Mesenchymal stem cell (in vitro differentiated cells and primary cell): ENCODE results near the gene PSMG4.

Source experiments
- DNase-seq: peaks from one replicate; pipeline ENCODE4 v3.0.0-alpha.2; 2013
- H2AFZ ChIP-seq: one replicate; pipeline ENCODE4 v1.6.1; 2013; ENCODE audit warnings: low read depth, mild to moderate bottlenecking, control low read depth, inconsistent platforms, low read length, moderate library complexity
- H2AK5ac ChIP-seq: 2 replicates; pipeline ENCODE4 v1.6.1; 2013; ENCODE audit warnings: low read length, moderate library complexity, mild to moderate bottlenecking, inconsistent platforms; ENCODE audit not compliant: severe bottlenecking
- H2BK120ac ChIP-seq: one replicate; pipeline ENCODE4 v1.6.1; 2013; ENCODE audit warnings: low read depth, mild to moderate bottlenecking, inconsistent platforms, low read length, moderate library complexity
- H2BK12ac ChIP-seq, 2 experiments: one replicate each; pipeline ENCODE4 v1.6.1; 2013; ENCODE audit warnings: inconsistent platforms in 2 of 2, low read length in 2 of 2, mild to moderate bottlenecking in 2 of 2, moderate library complexity in 2 of 2, control low read depth in 1 of 2
- H2BK15ac ChIP-seq: one replicate; pipeline ENCODE4 v1.6.1; 2013; ENCODE audit warnings: mild to moderate bottlenecking, low read depth, inconsistent platforms; ENCODE audit not compliant: poor library complexity, severe bottlenecking
- H2BK5ac ChIP-seq: 2 replicates; pipeline ENCODE4 v1.6.1; 2013; ENCODE audit warnings: low read depth, mild to moderate bottlenecking, low read length, control low read depth, inconsistent platforms; ENCODE audit not compliant: poor library complexity, severe bottlenecking
- H3K14ac ChIP-seq, 2 experiments: one replicate each; pipeline ENCODE4 v1.6.1; 2013; ENCODE audit warnings: inconsistent platforms in 2 of 2, low read length in 2 of 2, control low read depth in 1 of 2, mild to moderate bottlenecking in 1 of 2, moderate library complexity in 1 of 2
- H3K18ac ChIP-seq, 2 experiments: one replicate each; pipeline ENCODE4 v1.6.1; 2013; ENCODE audit warnings: inconsistent platforms in 2 of 2, low read length in 2 of 2, control low read depth in 1 of 2, low read depth in 1 of 2, mild to moderate bottlenecking in 1 of 2
- H3K23ac ChIP-seq, 2 experiments: one replicate each; pipeline ENCODE4 v1.6.1; 2013; ENCODE audit warnings: inconsistent platforms in 2 of 2, low read length in 2 of 2, mild to moderate bottlenecking in 2 of 2, moderate library complexity in 2 of 2, control low read depth in 1 of 2
- H3K27ac ChIP-seq: 2 replicates; pipeline ENCODE4 v1.5.1; 2013; ENCODE audit warnings: mild to moderate bottlenecking, moderate library complexity, low read length, control low read depth, inconsistent platforms; ENCODE audit not compliant: poor library complexity, severe bottlenecking
- H3K27me3 ChIP-seq, 2 experiments: 2 replicates each; pipeline versions ENCODE4 v1.6.1 to v1.7.0; 2013; ENCODE audit warnings: low read length in 2 of 2, mild to moderate bottlenecking in 2 of 2, moderate library complexity in 2 of 2, control low read depth in 1 of 2, inconsistent platforms in 1 of 2; ENCODE audit not compliant: control insufficient read depth in 1 of 2, insufficient read depth in 1 of 2
- H3K36me3 ChIP-seq, 2 experiments: 2 replicates each; pipeline versions ENCODE4 v1.6.1 to v1.7.0; 2013; ENCODE audit warnings: low read length in 2 of 2, control low read depth in 1 of 2, inconsistent platforms in 1 of 2, low read depth in 1 of 2, mild to moderate bottlenecking in 1 of 2; ENCODE audit not compliant: insufficient read depth in 2 of 2, control insufficient read depth in 1 of 2
- H3K4ac ChIP-seq, 2 experiments: one replicate each; pipeline ENCODE4 v1.6.1; 2013; ENCODE audit warnings: inconsistent platforms in 2 of 2, low read length in 2 of 2, mild to moderate bottlenecking in 2 of 2, moderate library complexity in 2 of 2, control low read depth in 1 of 2, low read depth in 1 of 2
- H3K4me1 ChIP-seq: 2 replicates; pipeline ENCODE4 v1.6.1; 2013; ENCODE audit warnings: low read depth, low read length, control low read depth; ENCODE audit not compliant: control insufficient read depth, insufficient read depth
- H3K4me2 ChIP-seq: 2 replicates; pipeline ENCODE4 v1.6.1; 2013; ENCODE audit warnings: low read length, mild to moderate bottlenecking, inconsistent platforms; ENCODE audit not compliant: poor library complexity, severe bottlenecking
- H3K4me3 ChIP-seq, 2 experiments: 2 replicates each; pipeline versions ENCODE4 v1.5.1 to v1.7.0; 2013; ENCODE audit warnings: low read length in 2 of 2, mild to moderate bottlenecking in 2 of 2, control low read depth in 1 of 2, low read depth in 1 of 2; ENCODE audit not compliant: insufficient read depth in 1 of 2
- H3K79me1 ChIP-seq: replicated peaks from 2 replicates; pipeline ENCODE4 v1.6.1; 2013; ENCODE audit warnings: mild to moderate bottlenecking, control low read depth, low read length, inconsistent platforms; ENCODE audit not compliant: poor library complexity, severe bottlenecking
- H3K9ac ChIP-seq: 2 replicates; pipeline ENCODE4 v1.7.0; 2013; ENCODE audit warnings: mild to moderate bottlenecking, low read length, moderate library complexity
- H3K9me3 ChIP-seq: 2 replicates; pipeline ENCODE4 v1.7.0; 2013; ENCODE audit warnings: mild to moderate bottlenecking, low read length; ENCODE audit not compliant: control insufficient read depth
- H4K8ac ChIP-seq: one replicate; pipeline ENCODE4 v1.6.1; 2013; ENCODE audit warnings: inconsistent platforms, mild to moderate bottlenecking, low read length, moderate library complexity
- H4K91ac ChIP-seq: one replicate; pipeline ENCODE4 v1.6.1; 2013; ENCODE audit warnings: mild to moderate bottlenecking, low read length, inconsistent platforms
- WGBS: methylation state at CpG from one replicate; pipeline ENCODE4 v1.1.7; 2013; ENCODE audit warnings: mixed read lengths; 5-methylcytosine and 5-hydroxymethylcytosine counted together

Gene PSMG4

GRCh38 chr6:3236005-3236404 is 22.7 kb upstream of the PSMG4 start:
- WGBS, result 100% methylated on average over 2 of the region's 3 CpGs
- Histone ChIP-seq H3K9me3 (no peaks in the 10 kb centered on the region), H3K4me3 (no peak overlapping the region), H3K79me1 (no peaks in the 10 kb centered on the region), H3K4ac (no peak overlapping the region), H3K14ac (no peak overlapping the region), H2BK5ac (no peak overlapping the region), H3K27ac (no peak overlapping the region), H2BK15ac (no peak overlapping the region), H3K36me3 (no peaks in the 10 kb centered on the region), H2BK120ac (no peak overlapping the region), H4K8ac (no peak overlapping the region), H3K4me1 (no peaks in the 10 kb centered on the region), H2BK12ac (no peak overlapping the region), H2AK5ac (no peak overlapping the region), H2AFZ (no peak overlapping the region), H4K91ac (no peak overlapping the region), H3K4me2 (no peak overlapping the region), H3K9ac (no peak overlapping the region), H3K23ac (no peak overlapping the region), H3K18ac (no peak overlapping the region), H3K27me3 (peaks cover 3 to 90% of the 10 kb centered on the region in 2 experiments)
- DNase-seq, result no peak

- H3K4me2 ChIP-seq, result no peak overlapping the region
- H2BK12ac ChIP-seq, result no peak overlapping the region
- H2BK15ac ChIP-seq, result no peak overlapping the region
- H3K9me3 ChIP-seq, result no peaks in the 10 kb centered on the region
- H3K27me3 ChIP-seq, result peaks cover 3 to 74% of the 10 kb centered on the region in 2 experiments
- no peak overlapping the region for H2AFZ ChIP-seq
- 82% methylated on average over 23 of the region's 24 CpGs for WGBS
- no peak overlapping the region for H3K4ac ChIP-seq
- no peak for DNase-seq
- H3K79me1 ChIP-seq, result no peaks in the 10 kb centered on the region
- no peak overlapping the region for H4K8ac ChIP-seq
- no peak overlapping the region for H2BK120ac ChIP-seq
- H3K23ac ChIP-seq, result peak overlapping the region in 1 of 2 experiments; percentile 71
- no peak overlapping the region for H4K91ac ChIP-seq
- no peak overlapping the region for H2AK5ac ChIP-seq
- no peak overlapping the region for H3K4me3 ChIP-seq
- H3K18ac ChIP-seq, result no peak overlapping the region
- H3K9ac ChIP-seq, result no peak overlapping the region
- H3K36me3 ChIP-seq, result no peaks in the 10 kb centered on the region
- no peak overlapping the region for H3K27ac ChIP-seq
- no peak overlapping the region for H2BK5ac ChIP-seq
- no peak overlapping the region for H3K14ac ChIP-seq
- no peaks in the 10 kb centered on the region for H3K4me1 ChIP-seq
Measured at GRCh38 chr6:3237761-3238662, 20.7 kb upstream of the PSMG4 start.

- Histone ChIP-seq H3K9ac (no peak overlapping the region), H3K4me1 (no peaks in the 10 kb centered on the region)
- WGBS, result 84% methylated on average over 13 of the region's 13 CpGs
Measured at GRCh38 chr6:3239110-3239830, 19.5 kb upstream of the PSMG4 start.

GRCh38 chr6:3240595-3240994 is 18.2 kb upstream of the PSMG4 start:
- Histone ChIP-seq H4K91ac (no peak overlapping the region), H2BK5ac (no peak overlapping the region), H3K4me2 (no peak overlapping the region), H3K4ac (no peak overlapping the region), H4K8ac (no peak overlapping the region), H3K36me3 (no peaks in the 10 kb centered on the region), H3K27ac (no peak overlapping the region), H2BK15ac (no peak overlapping the region), H2AK5ac (no peak overlapping the region), H3K23ac (no peak overlapping the region), H3K9ac (no peak overlapping the region), H3K79me1 (no peaks in the 10 kb centered on the region), H3K9me3 (no peaks in the 10 kb centered on the region), H2BK12ac (no peak overlapping the region), H3K4me3 (no peak overlapping the region), H3K4me1 (no peaks in the 10 kb centered on the region), H3K14ac (no peak overlapping the region), H2AFZ (no peak overlapping the region), H3K27me3 (peaks cover 0 to 70% of the 10 kb centered on the region in 2 experiments), H2BK120ac (no peak overlapping the region), H3K18ac (no peak overlapping the region)
- no peak for DNase-seq
- 84% methylated on average over 6 of the region's 7 CpGs for WGBS

More at GRCh38 chr6:3239110-3239830, 19.5 kb upstream of the PSMG4 start:
- no peak overlapping the region for H3K27ac ChIP-seq
- no peak overlapping the region for H2BK120ac ChIP-seq
- H3K4me3 ChIP-seq, result no peak overlapping the region
- H3K9me3 ChIP-seq, result no peaks in the 10 kb centered on the region
- H4K8ac ChIP-seq, result no peak overlapping the region
- H3K23ac ChIP-seq, result no peak overlapping the region
- no peak overlapping the region for H3K14ac ChIP-seq
- no peak overlapping the region for H2BK12ac ChIP-seq
- no peaks in the 10 kb centered on the region for H3K36me3 ChIP-seq
- no peak overlapping the region for H4K91ac ChIP-seq
- peaks cover 0 to 75% of the 10 kb centered on the region in 2 experiments for H3K27me3 ChIP-seq
- DNase-seq, result no peak
- H2AFZ ChIP-seq, result no peak overlapping the region
- H2BK5ac ChIP-seq, result no peak overlapping the region
- H3K79me1 ChIP-seq, result no peaks in the 10 kb centered on the region
- no peak overlapping the region for H2AK5ac ChIP-seq
- H2BK15ac ChIP-seq, result no peak overlapping the region
- H3K4ac ChIP-seq, result no peak overlapping the region
- H3K4me2 ChIP-seq, result no peak overlapping the region
- H3K18ac ChIP-seq, result no peak overlapping the region
